ENCODE measurements around the gene PCDH17. TPM values are rescaled to one million over a fixed set of nuclear protein-coding genes. Genes with fewer than 3 reads are reported as not detected.
A peak's percentile ranks its signal among the peaks of the same experiment; 100 is the strongest.

Gene PCDH17
- total and polyA plus RNA-seq, 2 of the 8 experiments (the other 6 are each of a cell fraction or from before 2014, with no cell fraction given): 0.20 to 0.60 TPM

GRCh38 chr13:57624565-57625435 is 6.7 kb upstream of the PCDH17 start (continued):
- TF ChIP-seq POLR2AphosphoS5 (IDR thresholded peaks at IDR 0.05; ENCODE audit: low read depth, low read length): no peak
- no peak for TF ChIP-seq SP2 (IDR thresholded peaks at IDR 0.05; ENCODE audit: low read length)
- TF ChIP-seq RXRA (IDR thresholded peaks at IDR 0.05; ENCODE audit: insufficient read depth, low read depth, low read length): no peak
- peak; percentile 61; the same call in 1 of the 2 replicates for TF ChIP-seq TEAD4 (IDR thresholded peaks at IDR 0.05; ENCODE audit: low read depth, low read length)
- peak; percentile 17; the same call in 1 of the 2 replicates for TF ChIP-seq BACH1 (IDR thresholded peaks at IDR 0.05; ENCODE audit: low read length)
- TF ChIP-seq EGR1 (IDR thresholded peaks at IDR 0.05; ENCODE audit: borderline replicate concordance, low read depth, low read length): no peak
- TF ChIP-seq KDM5A (IDR thresholded peaks at IDR 0.05; ENCODE audit: low read length): no peak
- TF ChIP-seq TAF7 (optimal IDR thresholded peaks at IDR 0.05; ENCODE audit: borderline replicate concordance, low read depth, low read length): no peak
- no peak for TF ChIP-seq BRCA1 (IDR thresholded peaks at IDR 0.05; ENCODE audit: low read depth, low read length)
- TF ChIP-seq SRF (IDR thresholded peaks at IDR 0.05; ENCODE audit: low read depth, low read length): no peak
- TF ChIP-seq NRF1 (IDR thresholded peaks at IDR 0.05; ENCODE audit: low read depth, low read length): no peak
- no peak for TF ChIP-seq TAF1 (IDR thresholded peaks at IDR 0.05; ENCODE audit: low read depth, low read length)
- peak; percentile 72 to 81 for TF ChIP-seq RAD21 (IDR thresholded peaks at IDR 0.05 in 1 of 2, conservative IDR thresholded peaks at IDR 0.05 in 1 of 2; ENCODE audit: low read depth in 2 of 2, low read length in 2 of 2)
- peak; percentile 79 for TF ChIP-seq CEBPB (IDR thresholded peaks at IDR 0.05; ENCODE audit: low read depth, low read length)

Data from H1 (cell line).